K562 (cell line): ENCODE data around the gene SIRPB1. TPM values are rescaled to one million over a fixed set of nuclear protein-coding genes. Genes with fewer than 3 reads are reported as not detected.

Source experiments
- ATAC-seq: fragments of 200-7000 bp; cut with Tn5 transposase; 3 replicates; pipeline ENCODE4 v1.9.1; 2020; ENCODE audit warnings: moderate library complexity
- BruUV-seq: library from RNA; stranded (reverse); fragments of 400-500 nt; replicated peaks from 2 replicates; lab custom pipeline; 2021; lab: Mats Ljungman, UMichigan
- CTCF ChIA-PET: fragments of 300-600 bp; formaldehyde crosslinking; extraction: SDS; loops from one replicate; lab custom pipeline; 2021; ENCODE audit warnings: low intra/inter-chr PET ratio; lab: Yijun Ruan, JAX
- POLR2A ChIA-PET: fragments of 300-600, 350-650 bp; sonication (Branson Sonifier 250); formaldehyde crosslinking; extraction: SDS; loops from one replicate; lab custom pipeline; 2021; ENCODE audit warnings: antibody characterized with exemption, inconsistent platforms; lab: Yijun Ruan, JAX
- DNase-seq, 4 experiments: peaks; one replicate each; pipeline versions ENCODE4 v3.0.0 to v3.0.0-alpha.2; 2011 to 2018; ENCODE audit warnings: low spot score in 3 of 4, mixed read lengths in 3 of 4; ENCODE audit errors: extremely low read depth in 1 of 4
- FAIRE-seq: peaks from 2 replicates; lab custom pipeline; 2011; peaks lifted over from hg19 to GRCh38; lab: Jason Lieb, UNC
- H2AFZ ChIP-seq: 2 replicates; pipeline ENCODE4 v1.6.0; 2011; ENCODE audit warnings: low read depth, low read length, control low read depth, inconsistent platforms
- H3K27ac ChIP-seq: fragments of 200-600 bp; 3 replicates; pipeline ENCODE4 v1.8.0; 2011; ENCODE audit warnings: low read depth, mild to moderate bottlenecking, control low read depth, inconsistent platforms, low read length, moderate library complexity, mixed read lengths; ENCODE audit errors: extremely low read depth
- H3K27me3 ChIP-seq, 2 experiments: fragments of 300-600 bp in 1 of 2; 2 replicates in 1 of 2; 3 replicates in 1 of 2; pipeline versions ENCODE4 v1.6.0 to v1.8.0; 2011; ENCODE audit warnings: inconsistent platforms in 2 of 2, low read length in 2 of 2, mild to moderate bottlenecking in 1 of 2, mixed read lengths in 1 of 2, moderate library complexity in 1 of 2; ENCODE audit not compliant: control insufficient read depth in 2 of 2, insufficient read depth in 2 of 2
- H3K36me3 ChIP-seq: fragments of 300-600 bp; 3 replicates; pipeline ENCODE4 v1.8.0; 2011; ENCODE audit warnings: mild to moderate bottlenecking, low read length, inconsistent platforms; ENCODE audit not compliant: control insufficient read depth, insufficient read depth
- H3K4me1 ChIP-seq, 2 experiments: fragments of 200-600 bp in 1 of 2; replicated peaks in 1 of 2; 2 replicates in 1 of 2; 3 replicates in 1 of 2; pipeline versions ENCODE4 v1.5.1 to v1.8.0; 2011; ENCODE audit warnings: inconsistent platforms in 2 of 2, low read length in 2 of 2, mild to moderate bottlenecking in 1 of 2, mixed read lengths in 1 of 2, moderate library complexity in 1 of 2; ENCODE audit not compliant: control insufficient read depth in 2 of 2, insufficient read depth in 2 of 2
- H3K4me2 ChIP-seq: 2 replicates; pipeline ENCODE4 v1.6.1; 2011; ENCODE audit warnings: low read length, control low read depth, inconsistent platforms, mixed read lengths; ENCODE audit not compliant: insufficient read depth
- H3K4me3 ChIP-seq: fragments of 200-600 bp; sonication (generic), shearing (Covaris generic); 2 replicates; pipeline ENCODE4 v1.5.1; 2016; ENCODE audit warnings: control low read depth, inconsistent platforms
- H3K79me2 ChIP-seq: fragments of 200-600 bp; 3 replicates; pipeline ENCODE4 v1.8.0; 2011; ENCODE audit warnings: low read length, inconsistent platforms; ENCODE audit not compliant: control insufficient read depth, insufficient read depth
- H3K9ac ChIP-seq, 2 experiments: 2 replicates each; pipeline versions ENCODE4 v1.6.0 to v1.6.1; 2011; ENCODE audit warnings: low read depth in 2 of 2, low read length in 2 of 2, control low read depth in 1 of 2, inconsistent platforms in 1 of 2, mild to moderate bottlenecking in 1 of 2, mixed read lengths in 1 of 2; ENCODE audit not compliant: insufficient read depth in 1 of 2
- H3K9me1 ChIP-seq: one replicate; pipeline ENCODE4 v1.6.0; 2011; ENCODE audit warnings: inconsistent platforms, mild to moderate bottlenecking, low read length, moderate library complexity; ENCODE audit not compliant: control insufficient read depth, insufficient read depth
- H3K9me3 ChIP-seq: replicated peaks from 2 replicates; pipeline ENCODE4 v1.5.1; 2011; ENCODE audit warnings: low read depth, low read length, inconsistent platforms; ENCODE audit not compliant: control insufficient read depth, insufficient read depth
- H4K20me1 ChIP-seq: replicated peaks from 2 replicates; pipeline ENCODE4 v1.6.1; 2011; ENCODE audit warnings: low read length, inconsistent platforms, mixed read lengths; ENCODE audit not compliant: control insufficient read depth, insufficient read depth
- ATF3 ChIP-seq, 2 experiments: fragments of 450-650 bp in 1 of 2; sonication (generic) in 1 of 2; formaldehyde crosslinking in 1 of 2; IDR thresholded peaks in 1 of 2; conservative IDR thresholded peaks in 1 of 2; 2 replicates each; pipeline versions ENCODE4 v1.6.1 to v1.8.1; 2016 to 2023; ENCODE audit warnings: mild to moderate bottlenecking in 2 of 2, moderate library complexity in 2 of 2, inconsistent platforms in 1 of 2, missing genetic modification reagents in 1 of 2
- CEBPZ ChIP-seq: fragments of 150-350 bp; IDR thresholded peaks from 2 replicates; pipeline ENCODE4 v1.6.1; 2014; ENCODE audit warnings: low read depth, mild to moderate bottlenecking, low read length, borderline replicate concordance
- ELK1 ChIP-seq: sonication (generic); formaldehyde crosslinking; IDR thresholded peaks from 2 replicates; pipeline ENCODE4 v1.8.1; 2022; ENCODE audit warnings: missing genetic modification reagents
- KLF13 ChIP-seq: fragments of 450-650 bp; IDR thresholded peaks from 2 replicates; pipeline ENCODE4 v1.6.1; 2016; ENCODE audit warnings: missing genetic modification characterization, low read depth, mild to moderate bottlenecking, missing compliant biosample characterization, moderate library complexity, borderline replicate concordance
- NONO ChIP-seq, 2 experiments: fragments of 200-400 bp in 1 of 2; fragments of 450-650 bp in 1 of 2; formaldehyde crosslinking in 1 of 2; IDR thresholded peaks; 2 replicates each; pipeline ENCODE4 v1.6.1; 2017; ENCODE audit warnings: low read depth in 2 of 2, mild to moderate bottlenecking in 2 of 2, moderate library complexity in 2 of 2, low read length in 1 of 2
- SMAD4 ChIP-seq: fragments of 250-450 bp; sonication (Bioruptor Pico); conservative IDR thresholded peaks from 2 replicates; pipeline ENCODE4 v1.8.0; 2021; ENCODE audit warnings: inconsistent platforms, mild to moderate bottlenecking, moderate library complexity
- SRF ChIP-seq, 2 experiments: fragments of 250-450, 450-650 bp in 1 of 2; sonication (Bioruptor Pico) in 1 of 2; sonication (generic) in 1 of 2; formaldehyde crosslinking; IDR thresholded peaks; 2 replicates each; pipeline versions ENCODE4 v1.5.0 to v1.5.1; 2020 to 2022; ENCODE audit warnings: mild to moderate bottlenecking in 1 of 2, missing genetic modification reagents in 1 of 2
- TAF1 ChIP-seq: IDR thresholded peaks from 2 replicates; pipeline ENCODE4 v1.6.1; 2011; ENCODE audit warnings: mild to moderate bottlenecking, low read length, moderate library complexity; ENCODE audit not compliant: insufficient read depth, control insufficient read depth, severe bottlenecking; ENCODE audit errors: extremely low read depth
- WGBS: fragments of 100-300 bp; shearing (Covaris generic); methylation state at CpG from one replicate; pipeline ENCODE4 v1.1.6; 2016; ENCODE audit warnings: low coverage, mixed read lengths; ENCODE audit not compliant: insufficient coverage; ENCODE audit errors: missing lambda C conversion rate; 5-methylcytosine and 5-hydroxymethylcytosine counted together
- in situ Hi-C: fragments of 300-500 bp; cut with MboI; formaldehyde crosslinking; loops from 4 replicates; pipeline ENCODE4 v1.15.0; 2018; ENCODE audit warnings: inconsistent platforms, mixed read lengths
- intact Hi-C: fragments of 100-400 bp; cut with micrococcal nuclease; formaldehyde crosslinking; loops from 2 replicates; pipeline ENCODE4 v1.14.2; 2022
- polyA plus RNA-seq, 8 experiments: library from polyadenylated mRNA; depleted of rRNA in 4 of 8; stranded (reverse) in 5 of 8; unstranded in 3 of 8; fragments of >200 nt; fragmentation: Nextera tagmentation in 2 of 8; fragmentation: Illumina TruSeq in 1 of 8; extraction: Ambion mirVana in 2 of 8; extraction: Trizol in 1 of 8; gene quantifications; 2 replicates each; pipeline versions ENCODE4 v1.2.1 to v1.2.3, GENCODE V29; 2011 to 2014; ENCODE audit warnings: inconsistent platforms in 1 of 8, missing spikeins in 1 of 8
- total RNA-seq, 7 experiments: library from RNA; depleted of rRNA in 6 of 7; stranded (reverse); fragments of >200 nt in 6 of 7; fragmentation: Illumina TruSeq in 2 of 7; extraction: Trizol in 2 of 7; gene quantifications; 2 replicates each; pipeline versions ENCODE4 v1.2.1 to v1.2.3, GENCODE V29; 2011 to 2021; ENCODE audit warnings: low replicate concordance in 1 of 7
- TF ChIP-seq, protein P1 (sequence below): fragments of 250-450 bp; sonication (Bioruptor Pico); IDR thresholded peaks from 2 replicates; pipeline ENCODE4 v1.4.0; 2020; ENCODE audit warnings: mild to moderate bottlenecking, moderate library complexity

SIRPB1 gene
- total and polyA plus RNA-seq, 9 of the 15 experiments (the other 6 are each of a cell fraction or from before 2014, with no cell fraction given): not detected

- CTCF ChIA-PET: no interaction called here
- no peak for TF ChIP-seq SMAD4 (CRISPR knock-in tag)
- no peak for TF ChIP-seq ELK1
- TF ChIP-seq, protein P1, sequence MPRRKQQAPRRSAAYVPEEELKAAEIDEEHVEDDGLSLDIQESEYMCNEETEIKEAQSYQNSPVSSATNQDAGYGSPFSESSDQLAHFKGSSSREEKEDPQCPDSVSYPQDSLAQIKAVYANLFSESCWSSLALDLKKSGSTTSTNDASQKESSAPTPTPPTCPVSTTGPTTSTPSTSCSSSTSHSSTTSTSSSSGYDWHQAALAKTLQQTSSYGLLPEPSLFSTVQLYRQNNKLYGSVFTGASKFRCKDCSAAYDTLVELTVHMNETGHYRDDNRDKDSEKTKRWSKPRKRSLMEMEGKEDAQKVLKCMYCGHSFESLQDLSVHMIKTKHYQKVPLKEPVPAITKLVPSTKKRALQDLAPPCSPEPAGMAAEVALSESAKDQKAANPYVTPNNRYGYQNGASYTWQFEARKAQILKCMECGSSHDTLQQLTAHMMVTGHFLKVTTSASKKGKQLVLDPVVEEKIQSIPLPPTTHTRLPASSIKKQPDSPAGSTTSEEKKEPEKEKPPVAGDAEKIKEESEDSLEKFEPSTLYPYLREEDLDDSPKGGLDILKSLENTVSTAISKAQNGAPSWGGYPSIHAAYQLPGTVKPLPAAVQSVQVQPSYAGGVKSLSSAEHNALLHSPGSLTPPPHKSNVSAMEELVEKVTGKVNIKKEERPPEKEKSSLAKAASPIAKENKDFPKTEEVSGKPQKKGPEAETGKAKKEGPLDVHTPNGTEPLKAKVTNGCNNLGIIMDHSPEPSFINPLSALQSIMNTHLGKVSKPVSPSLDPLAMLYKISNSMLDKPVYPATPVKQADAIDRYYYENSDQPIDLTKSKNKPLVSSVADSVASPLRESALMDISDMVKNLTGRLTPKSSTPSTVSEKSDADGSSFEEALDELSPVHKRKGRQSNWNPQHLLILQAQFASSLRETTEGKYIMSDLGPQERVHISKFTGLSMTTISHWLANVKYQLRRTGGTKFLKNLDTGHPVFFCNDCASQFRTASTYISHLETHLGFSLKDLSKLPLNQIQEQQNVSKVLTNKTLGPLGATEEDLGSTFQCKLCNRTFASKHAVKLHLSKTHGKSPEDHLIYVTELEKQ: no peak
- TF ChIP-seq CEBPZ: no peak
- no peak for TF ChIP-seq SRF (CRISPR knock-in tag; IDR thresholded peaks at IDR 0.05)
- TF ChIP-seq TAF1: no peak
- no peak for TF ChIP-seq NONO (IDR thresholded peaks at IDR 0.05; ENCODE audit: low read depth in 2 of 2, low read length in 1 of 2)
- TF ChIP-seq ATF3 (IDR thresholded peaks at IDR 0.05): no peak
- TF ChIP-seq ATF3 (CRISPR knock-in tag; conservative IDR thresholded peaks at IDR 0.05): no peak
- TF ChIP-seq KLF13 (tag): no peak
Observed at GRCh38 chr20:1669304-1669703, 49.5 kb upstream of the SIRPB1 start.

More at GRCh38 chr20:1669304-1669703, 49.5 kb upstream of the SIRPB1 start:
- Histone ChIP-seq H3K27me3 (peaks cover 0 to 11% of the 10 kb centered on the region in 2 experiments; a peak in 3 of 5 replicates), H3K9me3 (no peaks in the 10 kb centered on the region), H2AFZ (no peak overlapping the region), H3K9me1 (no peaks in the 10 kb centered on the region), H3K4me3 (no peak overlapping the region), H3K4me2 (no peak overlapping the region), H3K79me2 (no peaks in the 10 kb centered on the region), H3K36me3 (no peaks in the 10 kb centered on the region), H3K27ac (no peak overlapping the region), H3K9ac (no peak overlapping the region), H3K4me1 (no peaks in the 10 kb centered on the region), H4K20me1 (no peaks in the 10 kb centered on the region)
- DNase-seq (no peak), ATAC-seq (no peak), FAIRE-seq (no peak)
- WGBS: 0% methylated on average over 5 of the region's 5 CpGs
- BruUV-seq: no TSS peak
- POLR2A ChIA-PET: interaction anchor here (0.6 kb wide), 1 partner anchor 8 kb away, joined by 3 read pairs; no protein-coding TSS in a partner anchor
- intact Hi-C loops: no loop called here
- in situ Hi-C loops: no loop called here
